NCI-H1417 (cell line): ENCODE results near the gene POU3F1.
A peak's percentile ranks its signal among the peaks of the same experiment; 100 is the strongest.

Source experiments
- DNase-seq, 3 experiments: peaks; one replicate each; lab custom pipeline; 2025; lab: John Stamatoyannopoulos, UW

POU3F1 gene

DNA sequence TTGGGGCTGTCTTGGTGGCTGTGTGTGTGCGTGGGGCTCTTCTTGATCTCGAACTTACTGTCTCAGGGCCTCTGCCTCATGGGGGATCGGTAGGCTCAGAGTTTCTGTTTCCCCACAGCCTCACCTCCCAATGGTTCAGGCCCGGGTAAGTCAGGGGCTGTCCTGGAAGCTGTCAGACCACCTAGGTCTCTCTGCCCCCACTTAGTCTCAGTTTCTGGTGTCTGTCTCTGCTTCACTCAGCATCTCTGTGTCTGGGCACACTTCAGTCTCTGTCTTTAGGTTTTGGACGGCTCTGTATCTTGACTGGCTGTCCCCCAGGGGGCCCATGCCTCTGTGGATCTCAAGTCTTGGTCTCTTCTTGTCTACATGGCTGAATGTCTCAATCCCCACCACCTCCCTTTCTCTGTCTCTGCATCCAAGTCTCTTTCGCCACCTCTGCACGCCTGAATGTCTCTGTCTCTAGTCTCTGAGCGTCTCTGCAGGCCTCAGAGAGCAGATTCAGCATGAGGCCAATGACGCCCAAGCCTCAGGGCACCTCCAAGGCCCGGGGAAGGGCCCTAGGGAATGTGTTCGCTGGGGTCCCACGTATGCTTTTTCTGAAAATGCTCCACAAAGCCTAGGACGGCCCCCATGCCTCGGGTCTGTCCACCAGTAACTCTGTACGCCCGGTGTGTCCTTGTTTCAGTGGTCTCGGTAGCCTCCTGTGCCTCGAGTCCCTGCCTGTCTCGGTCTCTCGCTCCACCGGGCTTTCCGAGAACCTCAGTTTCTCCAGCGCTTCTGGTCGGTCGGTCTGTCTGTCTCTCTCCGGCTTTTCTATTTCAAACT is 42.1 kb downstream of the POU3F1 start:
- DNase-seq, result peak in 2 of 3 experiments; percentile 11 to 44

DNA sequence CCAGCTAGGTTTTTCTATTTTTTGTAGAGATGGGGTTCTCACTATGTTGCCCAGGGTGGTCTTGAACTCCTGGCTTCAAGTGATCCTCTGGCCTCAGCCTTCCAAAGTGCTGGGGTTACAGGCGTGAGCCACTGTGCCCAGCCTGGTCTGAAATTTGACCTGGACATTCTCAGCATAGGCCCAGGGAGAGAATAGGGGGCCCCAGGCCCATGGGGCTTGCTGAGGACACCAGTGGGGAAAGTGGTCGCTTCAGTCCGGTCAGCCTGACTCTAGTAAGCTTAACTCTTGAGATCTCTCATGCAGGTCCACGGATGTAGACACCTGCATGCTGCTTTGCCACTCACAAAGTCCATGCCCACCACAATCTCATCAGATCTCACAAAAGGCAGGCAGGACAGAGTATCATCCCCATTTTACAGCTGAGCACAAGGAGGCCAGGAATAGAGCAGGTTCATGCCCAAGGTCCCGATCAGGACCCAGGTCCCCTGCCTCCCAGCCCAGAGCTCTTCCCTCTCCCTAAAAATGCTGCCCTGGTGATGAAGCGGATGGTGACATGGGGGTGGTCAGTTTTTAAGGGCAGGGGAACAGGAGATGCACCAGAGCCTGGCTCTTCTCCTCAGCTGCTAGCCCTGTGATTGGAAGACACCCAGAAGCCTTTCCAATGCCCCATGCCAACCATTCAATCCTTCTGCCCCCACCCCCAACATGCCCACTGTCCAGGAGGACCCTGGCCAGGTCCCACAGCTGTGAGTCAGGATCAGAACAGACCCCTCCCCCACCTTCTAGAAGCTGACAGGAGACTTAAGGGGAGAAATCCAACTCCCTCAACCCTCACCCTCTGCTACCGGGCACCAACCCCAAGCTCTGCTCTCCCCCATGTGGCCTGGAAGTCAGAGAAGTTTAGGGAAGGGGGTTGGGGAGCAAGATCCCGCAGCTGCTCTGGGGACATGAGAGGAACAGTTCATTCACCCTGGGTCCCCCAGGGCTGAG is 43.0 kb downstream of the POU3F1 start:
- no peak for DNase-seq

DNA sequence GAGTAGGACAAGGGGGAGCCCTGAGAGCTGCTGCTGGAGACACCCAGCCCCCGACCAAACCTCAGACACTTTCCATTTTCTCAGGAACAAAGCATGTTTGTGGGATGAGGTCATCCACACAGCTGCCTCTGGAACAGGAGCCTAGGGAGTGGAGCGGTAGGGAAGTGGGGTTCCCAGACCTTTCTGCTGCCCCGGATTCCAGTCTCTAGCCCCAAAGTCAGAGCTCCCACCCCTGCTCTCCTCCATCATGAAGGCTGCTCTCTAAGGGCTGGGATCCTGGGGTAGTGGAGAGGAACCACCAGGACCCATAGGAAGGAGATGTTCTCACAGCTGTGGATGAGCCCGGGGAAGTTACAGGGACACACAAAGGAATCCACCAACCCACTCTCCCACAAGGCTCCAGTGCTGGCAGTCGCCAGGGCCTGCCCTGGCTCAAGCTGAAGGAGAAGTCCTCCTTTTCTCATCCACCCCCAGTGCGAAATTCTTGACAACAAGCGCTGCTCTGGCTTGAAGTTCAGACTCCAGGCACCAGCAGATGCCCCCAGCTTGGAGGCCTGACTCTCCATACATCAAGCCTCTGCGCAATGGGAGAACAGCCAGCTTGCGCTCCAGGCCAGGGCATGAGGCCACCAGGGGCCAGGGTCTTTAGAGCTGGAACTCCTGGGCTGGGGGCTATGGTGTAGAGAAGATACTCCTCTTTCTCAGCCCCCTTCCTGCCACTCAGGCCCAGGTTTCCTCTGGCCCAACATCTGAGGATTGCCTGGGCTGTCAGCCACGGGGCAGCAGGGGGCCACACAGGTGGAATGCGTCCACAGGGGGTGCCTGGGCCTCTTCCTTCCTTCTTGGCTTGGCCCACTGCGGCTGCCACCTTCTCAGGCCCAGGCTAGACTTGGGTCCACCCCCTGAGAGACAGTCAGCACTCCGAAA is 45.8 kb downstream of the POU3F1 start:
- DNase-seq, result no peak

DNA sequence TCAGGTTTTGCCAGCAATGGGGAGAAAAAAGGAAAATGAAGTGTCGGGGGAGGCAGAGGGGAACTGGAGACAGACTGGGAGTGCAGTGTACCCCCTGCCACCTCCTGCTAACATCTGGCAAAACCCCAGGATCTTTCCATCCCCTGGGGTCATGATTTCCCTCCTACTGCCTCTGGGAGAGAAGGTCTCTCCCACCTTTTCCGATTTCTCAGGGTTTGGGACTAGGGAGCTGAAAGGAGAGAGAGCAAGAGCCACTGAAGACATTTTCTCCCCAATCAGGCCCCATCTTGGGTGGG is 46.4 kb downstream of the POU3F1 start:
- no peak for DNase-seq

DNA sequence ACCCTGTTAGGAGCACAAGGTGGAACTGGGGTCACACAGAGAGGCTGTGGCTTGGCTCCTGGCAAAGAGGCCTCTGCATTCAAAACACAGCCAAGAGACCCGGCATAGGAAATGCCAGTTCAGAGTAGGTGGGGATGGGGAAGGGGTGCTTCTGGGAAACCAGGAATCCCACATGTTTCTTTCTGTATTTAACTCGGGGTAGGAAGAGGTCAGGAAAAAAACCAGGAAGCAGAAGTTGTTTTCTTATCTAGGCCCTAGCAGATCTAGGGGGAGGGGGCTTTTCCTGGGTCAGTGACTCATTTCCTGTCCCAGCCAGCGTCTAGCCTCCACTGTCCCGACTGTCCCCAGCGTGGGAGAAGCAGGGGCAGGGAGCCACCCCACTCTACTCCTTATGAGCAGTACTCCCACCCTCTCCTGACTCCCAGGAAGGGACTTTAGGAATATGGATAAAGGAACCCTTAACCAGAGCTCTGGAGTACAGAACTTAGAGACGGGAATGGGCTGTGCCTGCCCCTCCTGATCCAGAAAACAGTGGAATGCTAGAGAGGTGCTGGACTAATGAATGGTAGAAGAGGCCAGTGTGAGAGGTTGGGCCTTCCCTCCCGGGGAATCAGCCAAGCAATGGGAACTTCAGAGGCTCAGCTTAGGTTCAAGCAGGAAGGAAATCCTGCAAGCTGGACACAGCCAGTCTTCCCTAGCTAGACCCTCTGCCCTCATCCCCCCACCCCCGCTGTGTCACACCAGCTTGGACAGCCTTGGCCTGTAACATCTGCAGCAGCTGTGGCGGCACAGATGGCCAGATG is 47.0 kb downstream of the POU3F1 start:
- DNase-seq, result no peak

DNA sequence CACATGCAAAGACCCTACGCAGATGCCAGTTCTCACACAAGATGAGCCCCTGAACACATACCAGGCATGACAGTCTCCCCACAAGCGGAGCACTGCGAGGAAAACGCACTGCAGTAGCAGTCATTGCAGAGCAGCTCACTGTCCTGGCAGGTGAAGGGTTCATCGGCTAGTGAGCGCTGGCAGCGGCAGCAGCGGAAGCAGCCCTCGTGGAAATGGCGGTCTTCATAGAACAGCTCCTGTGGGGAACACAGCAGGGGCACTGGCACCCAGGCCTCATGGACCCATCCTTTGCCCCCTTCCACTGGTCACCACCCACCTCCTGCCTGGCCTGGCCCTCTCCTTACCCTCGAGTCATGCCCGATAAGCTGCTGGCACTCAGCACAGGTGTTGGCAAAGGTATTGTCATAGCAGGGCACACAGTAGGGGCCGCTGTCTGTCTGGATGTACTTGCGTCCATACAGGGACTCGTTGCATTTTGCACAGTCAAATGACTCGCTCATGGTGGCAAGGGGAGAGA is 47.6 kb downstream of the POU3F1 start:
- DNase-seq, result no peak

DNA sequence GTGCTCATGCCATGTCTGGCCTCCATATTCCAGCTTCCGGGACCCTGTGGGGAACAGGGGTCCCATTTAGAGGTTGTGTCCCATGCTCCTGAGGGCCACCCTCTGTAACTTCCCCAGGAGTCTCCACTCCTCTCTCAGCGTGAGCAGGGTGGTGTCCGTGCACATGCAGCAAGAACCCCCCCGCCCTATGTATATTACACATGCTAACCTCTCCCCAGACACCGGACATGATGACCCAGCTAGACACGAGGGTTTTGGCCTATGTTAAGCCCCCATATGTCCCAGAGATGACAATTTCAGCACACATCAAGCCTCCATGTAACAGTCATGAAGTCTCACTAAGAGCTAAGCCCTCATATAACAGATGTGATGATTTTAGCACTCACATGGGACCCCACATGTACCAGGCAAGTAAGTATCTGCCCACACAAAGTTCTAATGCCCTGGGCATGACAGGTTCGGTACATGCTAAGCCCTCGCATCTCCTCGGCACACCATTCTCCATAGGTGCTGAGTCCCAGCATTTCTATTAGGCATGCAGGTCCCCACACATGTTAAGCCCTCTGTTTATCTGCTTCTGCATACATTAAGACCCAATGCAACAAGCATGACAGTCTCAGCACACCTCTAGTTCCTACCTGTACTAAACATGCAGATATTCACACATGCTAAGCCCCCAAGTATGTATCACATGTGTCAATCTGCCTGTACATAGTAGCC is 48.3 kb downstream of the POU3F1 start:
- DNase-seq, result no peak

DNA sequence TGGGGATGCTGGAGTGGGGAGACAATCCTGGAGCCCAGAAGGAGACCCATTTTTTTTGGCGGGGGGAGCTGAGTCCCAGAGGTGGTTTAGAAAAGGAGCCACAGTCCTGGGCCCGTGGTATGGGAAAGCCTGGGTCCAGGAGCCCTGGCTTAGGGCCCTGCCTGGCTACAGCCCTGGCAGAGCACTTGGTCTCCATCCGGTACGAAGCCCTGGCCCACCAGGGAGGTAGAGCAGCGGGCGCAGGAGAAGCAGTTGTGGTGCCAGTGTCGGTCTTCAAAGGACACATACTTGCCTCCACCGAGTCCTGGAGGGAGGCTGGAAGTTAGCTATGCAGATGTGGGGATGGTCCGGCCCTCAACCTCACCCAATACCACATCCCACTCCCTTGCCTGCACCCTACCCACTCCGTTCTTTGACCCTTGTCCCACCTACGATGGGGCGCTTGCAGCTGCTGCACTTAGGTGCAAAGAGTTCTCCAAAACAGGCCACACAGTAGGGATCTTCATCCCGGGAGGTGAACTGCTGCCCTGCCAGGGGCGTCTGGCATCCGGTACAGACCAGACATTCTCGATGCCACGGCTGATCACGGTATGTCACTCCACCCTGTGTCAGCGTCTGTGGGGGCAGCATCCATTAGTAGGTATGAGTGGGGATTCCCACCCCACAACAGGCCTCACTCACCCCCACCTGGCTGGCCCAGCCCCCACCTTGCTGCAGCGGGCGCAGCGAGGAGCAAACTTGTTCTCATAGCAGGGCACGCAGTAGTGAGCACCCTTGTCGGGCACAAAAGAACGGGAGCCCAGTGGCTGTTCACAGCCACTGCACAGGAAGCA is 49.1 kb downstream of the POU3F1 start:
- no peak for DNase-seq

DNA sequence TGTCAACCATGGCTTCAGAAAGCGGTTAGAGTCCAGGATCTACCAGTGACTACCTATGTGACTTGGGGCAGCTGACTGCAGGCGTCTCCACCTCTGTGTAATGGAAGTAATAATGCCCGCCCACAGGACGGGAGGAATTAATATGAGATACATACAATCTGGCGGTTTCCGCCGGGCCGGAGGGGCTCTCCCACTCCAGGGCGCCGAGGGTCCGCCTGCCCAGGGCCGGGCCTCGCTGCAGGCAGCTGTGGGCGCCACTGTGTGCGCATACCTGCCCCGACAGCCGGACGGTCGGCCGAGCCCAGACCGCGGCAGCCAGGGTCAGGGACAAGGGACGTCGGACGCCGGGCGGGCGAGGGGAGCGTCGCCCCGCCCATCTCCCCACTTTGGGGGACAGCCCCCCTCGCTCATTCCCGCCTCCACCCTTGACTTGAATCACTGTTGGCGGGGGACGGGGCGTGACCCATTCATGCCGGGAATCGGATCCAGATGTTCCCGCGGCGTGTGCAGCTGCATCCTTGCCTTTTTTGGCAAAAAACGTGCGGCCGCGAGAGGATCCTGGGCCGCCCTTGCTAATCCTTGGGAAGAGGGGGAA is 50.7 kb downstream of the POU3F1 start:
- no peak for DNase-seq

DNA sequence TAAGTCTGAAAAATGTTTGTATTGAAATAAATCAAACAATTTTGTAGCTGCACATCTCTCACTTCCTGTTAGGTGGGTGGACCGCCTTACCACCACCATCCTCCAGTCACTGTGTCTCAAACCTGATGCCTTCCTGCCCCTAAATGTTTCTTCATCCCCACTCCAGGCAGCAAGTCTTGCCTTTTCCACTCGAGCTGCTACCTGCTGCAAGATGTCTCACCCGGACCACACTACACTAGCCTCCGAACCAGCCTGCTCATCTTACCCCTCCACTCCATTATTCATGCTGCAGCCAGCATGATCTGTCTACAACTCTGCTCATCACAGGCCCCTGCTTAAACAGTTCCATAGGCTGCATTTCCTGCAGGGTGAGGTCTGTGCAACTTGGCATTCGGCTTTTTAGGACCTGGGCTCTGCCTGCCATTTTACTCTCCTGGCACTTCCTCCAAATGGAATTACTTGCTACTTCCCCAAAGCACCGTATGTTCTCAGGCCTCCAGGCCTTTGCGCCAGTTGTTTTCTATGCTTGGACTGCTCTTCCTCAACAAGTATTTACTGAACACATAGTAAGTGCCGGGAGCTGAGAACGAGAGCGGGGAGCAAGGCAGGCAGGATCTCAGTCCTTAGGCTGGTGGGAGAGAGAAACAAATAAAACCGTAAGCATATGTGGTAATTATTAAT is 51.6 kb downstream of the POU3F1 start:
- no peak for DNase-seq
